Fibroblast of pulmonary artery (primary cell): ENCODE measurements around the gene PNPLA2.

ENCODE experiments used
- DNase-seq: peaks from one replicate; pipeline ENCODE4 v3.0.0-alpha.2; 2010; ENCODE audit warnings: low read depth
- H3K4me3 ChIP-seq: replicated peaks from 2 replicates; pipeline ENCODE4 v1.5.1; 2011; ENCODE audit warnings: low read depth, mild to moderate bottlenecking, control low read depth, low read length, moderate library complexity
- CTCF ChIP-seq: IDR thresholded peaks from 2 replicates; pipeline ENCODE4 v1.5.1; 2011; ENCODE audit warnings: mild to moderate bottlenecking, control low read depth, low read length, inconsistent platforms; ENCODE audit errors: missing control alignments

PNPLA2 gene

DNA sequence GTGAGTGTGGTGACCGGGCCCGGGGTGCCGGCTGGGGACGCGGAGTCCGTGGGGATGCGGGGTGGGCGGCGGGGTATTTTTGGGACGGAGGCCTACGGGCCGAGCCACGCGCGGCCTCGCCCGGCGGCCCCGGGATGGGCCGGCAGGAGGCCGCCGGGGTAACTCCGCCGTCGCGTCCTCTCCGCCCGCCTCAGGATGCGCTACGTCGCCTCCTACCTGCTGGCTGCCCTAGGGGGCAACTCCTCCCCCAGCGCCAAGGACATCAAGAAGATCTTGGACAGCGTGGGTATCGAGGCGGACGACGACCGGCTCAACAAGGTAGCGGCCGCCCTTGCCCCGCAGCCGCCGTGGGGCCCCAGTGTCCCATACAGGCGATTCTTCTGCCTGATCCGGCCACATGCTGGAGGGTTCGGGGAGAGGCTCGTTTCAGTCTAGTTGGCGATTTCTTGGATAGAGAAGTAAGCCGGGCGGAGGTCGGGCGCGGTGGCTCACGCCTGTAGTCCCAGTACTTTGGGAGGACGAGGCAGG is 8.6 kb upstream of the PNPLA2 start:
- DNase-seq = no peak
- no peak for TF ChIP-seq CTCF
- H3K4me3 ChIP-seq = peak overlapping the region; percentile 90

- H3K4me3 ChIP-seq = peak overlapping the region; percentile 90
- peak; percentile 37 for DNase-seq
Measured at GRCh38 chr11:811446-812245, 7.1 kb upstream of the PNPLA2 start.

GRCh38 chr11:812390-812789 is 6.3 kb upstream of the PNPLA2 start:
- TF ChIP-seq CTCF = no peak
- H3K4me3 ChIP-seq = no peak overlapping the region
- no peak for DNase-seq

More at GRCh38 chr11:811446-812245, 7.1 kb upstream of the PNPLA2 start:
- no peak for TF ChIP-seq CTCF

DNA sequence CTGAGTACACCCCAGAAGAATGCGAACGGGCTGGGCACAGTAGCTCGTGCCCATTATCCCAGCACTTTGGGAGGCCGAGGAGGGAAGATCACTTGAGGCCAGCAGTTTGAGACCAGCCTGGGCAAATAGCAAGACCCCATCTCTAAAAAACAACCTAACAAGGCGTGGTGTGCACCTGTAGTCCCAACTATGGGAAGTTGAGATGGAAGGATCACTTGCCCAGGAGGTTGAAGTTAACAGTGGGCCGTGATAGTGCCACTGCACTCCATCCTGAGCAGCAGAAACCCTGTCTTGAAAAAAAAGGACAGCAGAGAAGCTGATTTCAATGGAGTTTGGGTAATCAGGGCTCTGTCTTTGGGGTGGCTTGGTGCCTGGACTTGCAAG is 5.7 kb upstream of the PNPLA2 start:
- H3K4me3 ChIP-seq = no peak overlapping the region
- DNase-seq = no peak
- no peak for TF ChIP-seq CTCF

DNA sequence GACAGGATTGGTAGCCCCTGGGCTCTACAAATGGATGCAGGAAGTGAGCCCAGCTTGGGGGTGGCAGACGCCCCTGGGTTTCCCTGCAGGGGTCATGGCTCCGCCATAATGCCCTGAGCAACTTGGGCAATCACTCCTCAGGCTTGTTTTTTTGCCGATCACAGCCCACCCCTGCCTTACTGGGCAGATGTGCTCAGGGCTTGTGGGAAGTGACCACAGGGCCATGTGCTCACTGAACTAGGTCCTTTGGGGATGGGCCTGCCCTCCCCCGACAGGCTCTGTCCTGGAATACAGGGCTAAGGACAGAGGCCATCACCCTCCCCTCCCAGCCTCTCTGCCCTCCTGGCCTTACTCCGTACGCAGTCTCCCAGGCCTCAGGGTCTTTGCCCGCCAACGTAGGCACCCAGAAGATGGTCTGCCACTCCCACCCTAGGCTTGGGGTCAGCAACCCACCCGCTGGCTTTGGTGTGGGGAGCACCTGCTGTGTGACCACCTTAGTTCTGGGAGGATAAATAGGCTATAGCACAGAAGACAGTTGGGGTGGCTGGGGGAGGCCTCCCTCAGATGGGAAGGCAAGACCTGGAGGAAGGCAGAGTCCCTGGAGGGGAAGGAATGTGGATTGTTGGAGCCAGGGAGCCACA is 5.1 kb upstream of the PNPLA2 start:
- TF ChIP-seq CTCF = no peak
- no peak for DNase-seq
- no peak overlapping the region for H3K4me3 ChIP-seq

GRCh38 chr11:815675-816432 is 2.9 kb upstream of the PNPLA2 start:
- DNase-seq = no peak
- TF ChIP-seq CTCF = no peak
- no peak overlapping the region for H3K4me3 ChIP-seq
